Heart right ventricle (tissue), 16 donors: ENCODE results near the gene DRC1. TPM values are rescaled to one million over a fixed set of nuclear protein-coding genes. Genes with fewer than 3 reads are reported as not detected.

Experiments used
- ATAC-seq, 8 donors: fragments of 200-7000 bp; cut with Tn5 transposase; one replicate each; pipeline ENCODE4 v1.9.1; 2020; ENCODE audit warnings: mild to moderate bottlenecking in 8 of 8, moderate library complexity in 8 of 8, moderate number of reproducible peaks in 1 of 8
- DNase-seq, 2 donors: peaks; one replicate each; pipeline ENCODE4 v3.0.0-alpha.2; 2020
- H3K27ac ChIP-seq, 10 donors: fragments of 200-600 bp; sonication (generic) in 2 of 10; one replicate each; pipeline versions ENCODE4 v1.5.0 to v1.8.0; 2020 to 2022; ENCODE audit warnings: mild to moderate bottlenecking in 3 of 10
- H3K27me3 ChIP-seq, 7 donors: fragments of 200-600 bp; one replicate each; pipeline ENCODE4 v1.8.0; 2021 to 2022; ENCODE audit warnings: mild to moderate bottlenecking in 2 of 7
- H3K36me3 ChIP-seq, 9 donors: fragments of 200-600 bp; sonication (generic) in 1 of 9; one replicate each; pipeline versions ENCODE4 v1.5.0 to v1.8.0; 2020 to 2022; ENCODE audit warnings: mild to moderate bottlenecking in 2 of 9
- H3K4me1 ChIP-seq, 9 donors: fragments of 200-600 bp; sonication (generic) in 1 of 9; one replicate each; pipeline versions ENCODE4 v1.5.0 to v1.8.0; 2020 to 2022; ENCODE audit warnings: mild to moderate bottlenecking in 4 of 9
- H3K4me3 ChIP-seq, 10 donors: fragments of 200-600 bp; sonication (generic) in 2 of 10; one replicate each; pipeline versions ENCODE4 v1.5.0 to v1.8.0; 2020 to 2022; ENCODE audit warnings: mild to moderate bottlenecking in 7 of 10, moderate library complexity in 2 of 10
- H3K9me3 ChIP-seq, 11 donors: fragments of 200-600 bp in 10 of 11; sonication (generic) in 2 of 11; one replicate each; pipeline versions ENCODE4 v1.5.0 to v1.8.0; 2013 to 2022; ENCODE audit warnings: mild to moderate bottlenecking in 2 of 11, control low read depth in 1 of 11, moderate library complexity in 1 of 11
- CTCF ChIP-seq, 9 donors: fragments of 200-600 bp; sonication (generic) in 2 of 9; IDR thresholded peaks; one replicate each; pipeline versions ENCODE4 v1.5.0 to v1.8.0; 2021 to 2022; ENCODE audit warnings: antibody characterized with exemption in 9 of 9, mild to moderate bottlenecking in 5 of 9, moderate library complexity in 1 of 9
- WGBS, 2 donors: extraction: QIAGEN DNeasy Blood & Tissue Kit; methylation state at CpG; one replicate each; pipeline ENCODE4 v1.1.7; 2013; ENCODE audit warnings: inconsistent platforms in 1 of 2; 5-methylcytosine and 5-hydroxymethylcytosine counted together
- intact Hi-C, 10 donors: fragments of 100-400 bp; cut with DNase I; formaldehyde crosslinking; loops; one replicate each; pipeline versions ENCODE4 v1.11.1 to v1.14.2; 2022
- polyA plus RNA-seq, 2 donors: library from polyadenylated mRNA; stranded (reverse); fragments of 200-250 nt; gene quantifications; one replicate each; pipeline ENCODE4 v1.2.3, GENCODE V29; 2013
- total RNA-seq, 10 donors: library from RNA; stranded (reverse); fragmentation: NEBNext Ultra II Directional in 3 of 10; extraction: Animal tissue kit (Norgen Biotek cat#: 25700) in 3 of 10; gene quantifications; one replicate each; pipeline versions ENCODE4 v1.2.1 to v1.2.4, GENCODE V29; 2021 to 2023
- donor health status: Arrhythmogenic right ventricular cardiomyopathy.
- donor health status: ischemic (EF 13 %, LVEDD 7.1; RV severe dilation, severe dysfunction).
- donor health status: healthy with polysubstance abuse.
- donor health status: DM: no; HTN: yes; CAD: no.
- donor health status: DM: no; HTN: no; CAD: no.
- donor health status: ischemic (EF 25% LVEDD 6.9; RV normal size, moderate dysfunction).
- donor health status: ischemic (EF 25% LVEDD 5.7; RV mildly dilated, moderate dysfunction).
- donor health status: healthy.
- donor health status: DM: yes; HTN: yes; CAD: no.
- donor health status: Ischemic cardiomyopathy.
- donor health status: ischemic (EF 35%, LVEDD 5.7; RV mildly dilated, moderate dysfunction).
- donor health status: nonischemic (EF 11% LVEDD 7.7; RV severe dilation, severe dysfunction).
- donor health status: DM: yes; HTN: yes; CAD: no.
- donor health status: PGD.
- donor health status: ischemic (EF 29% LVEDD 5.4; RV normal size, mild dysfunction).
- donor health status: nonischemic (EF 23%, LVEDD 6.1; RV moderate dilation, normal function).

DRC1 gene
- total and polyA plus RNA-seq, 12 donors = 0.06 to 0.37 (median 0.20) TPM; not detected in 8

- intact Hi-C loops = no loop called here
- DNase-seq = no peak
- WGBS, 2 donors = 94 to 96% methylated on average over 10 of the region's 10 CpGs
- Histone ChIP-seq H3K27me3 (peaks cover 0 to 6% (median 0%) of the 10 kb centered on the region in 7 donors), H3K36me3 (no peaks in the 10 kb centered on the region), H3K9me3 (peaks cover 0 to 6% (median 0%) of the 10 kb centered on the region in 11 donors), H3K4me3 (no peak overlapping the region), H3K27ac (no peak overlapping the region), H3K4me1 (peaks cover 0 to 22% (median 0%) of the 10 kb centered on the region in 9 donors)
- no peak for ATAC-seq
- TF ChIP-seq CTCF (IDR thresholded peaks at IDR 0.05) = no peak
Measured at GRCh38 chr2:26454561-26455001, 52.9 kb downstream of the DRC1 start.

- WGBS, 2 donors = 76 to 80% methylated on average over 11 of the region's 11 CpGs
- DNase-seq = no peak
- no peak overlapping the region for H3K4me3 ChIP-seq
- no peak for TF ChIP-seq CTCF (IDR thresholded peaks at IDR 0.05)
- peaks cover 0 to 22% (median 0%) of the 10 kb centered on the region in 9 donors for H3K4me1 ChIP-seq
- intact Hi-C loops = no loop called here
- H3K27me3 ChIP-seq = peaks cover 0 to under 1% (median 0%) of the 10 kb centered on the region in 7 donors
- peaks cover 0 to 6% (median 0%) of the 10 kb centered on the region in 11 donors for H3K9me3 ChIP-seq
- no peak overlapping the region for H3K27ac ChIP-seq
- peak in 5 of 8 donors; percentile 12 to 41 (median 23) for ATAC-seq
- H3K36me3 ChIP-seq = no peaks in the 10 kb centered on the region
Measured at GRCh38 chr2:26455037-26455669, 53.4 kb downstream of the DRC1 start.

- intact Hi-C loops = no loop called here
- H3K4me3 ChIP-seq = no peak overlapping the region
- H3K36me3 ChIP-seq = no peaks in the 10 kb centered on the region
- H3K4me1 ChIP-seq = peaks cover 0 to 22% (median 0%) of the 10 kb centered on the region in 9 donors
- 76 to 77% methylated on average over 17 to 18 of the region's 18 CpGs for WGBS, 2 donors
- no peak for TF ChIP-seq CTCF (IDR thresholded peaks at IDR 0.05)
- ATAC-seq (peak; percentile 44 to 72 (median 66)), DNase-seq (peak in 1 of 2 donors; percentile 36)
- H3K27ac ChIP-seq = no peak overlapping the region
- H3K9me3 ChIP-seq = peaks cover 0 to 6% (median 0%) of the 10 kb centered on the region in 11 donors
- no peaks in the 10 kb centered on the region for H3K27me3 ChIP-seq
Measured at GRCh38 chr2:26455670-26456439, 54.1 kb downstream of the DRC1 start.

GRCh38 chr2:26456440-26457250 lies 54.9 kb downstream of the DRC1 start:
- Histone ChIP-seq H3K4me1 (peaks cover 0 to 22% (median 0%) of the 10 kb centered on the region in 9 donors), H3K27ac (no peak overlapping the region), H3K36me3 (no peaks in the 10 kb centered on the region), H3K9me3 (peaks cover 0 to 4% (median 0%) of the 10 kb centered on the region in 11 donors), H3K4me3 (no peak overlapping the region), H3K27me3 (no peaks in the 10 kb centered on the region)
- no peak for DNase-seq
- intact Hi-C loops = no loop called here
- no peak for TF ChIP-seq CTCF (IDR thresholded peaks at IDR 0.05)
- 96 to 97% methylated on average over 10 of the region's 10 CpGs for WGBS, 2 donors
- no peak for ATAC-seq
